Measurements from ENCODE around the gene LGALS3.
"Not testable (repeated sequence)": the region's sequence is repeated elsewhere in the genome, so short reads cannot be mapped to it uniquely, and the experiment has no call there.

The LGALS3 gene

DNA sequence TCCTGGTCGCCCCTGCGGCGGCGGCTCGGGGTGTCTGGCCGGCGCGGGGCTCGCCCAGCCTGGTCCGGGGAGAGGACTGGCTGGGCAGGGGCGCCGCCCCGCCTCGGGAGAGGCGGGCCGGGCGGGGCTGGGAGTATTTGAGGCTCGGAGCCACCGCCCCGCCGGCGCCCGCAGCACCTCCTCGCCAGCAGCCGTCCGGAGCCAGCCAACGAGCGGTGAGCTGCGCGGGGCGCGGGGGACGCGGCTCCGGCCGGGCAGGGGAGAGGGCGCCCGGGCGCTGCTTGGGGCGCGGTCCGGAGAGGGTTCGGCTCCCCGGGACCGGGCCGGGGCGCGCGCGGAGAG, at the start of gene LGALS3:
Gene LGALS3, plus strand, starts transcription at position 167 of the 342 bp plus-strand sequence. CDS start 8,122 bp downstream, outside the sequence.
- TF ChIP-seq CTCF (IDR thresholded peaks at IDR 0.05; ENCODE audit: low read length, missing control alignments), result no peak
- peak; percentile 64 for DNase-seq (ENCODE audit: low read depth)
- peak within 1 kb of the TSS; percentile 74 for H3K4me3 ChIP-seq (replicated peaks; ENCODE audit: low read depth, low read length)

- H3K4me3 ChIP-seq (replicated peaks; ENCODE audit: low read depth, low read length); DNase-seq (ENCODE audit: low read depth): not testable (repeated sequence)
Observed at GRCh38 chr14:55079961-55080360, 49.1 kb upstream of the LGALS3 start.

DNA sequence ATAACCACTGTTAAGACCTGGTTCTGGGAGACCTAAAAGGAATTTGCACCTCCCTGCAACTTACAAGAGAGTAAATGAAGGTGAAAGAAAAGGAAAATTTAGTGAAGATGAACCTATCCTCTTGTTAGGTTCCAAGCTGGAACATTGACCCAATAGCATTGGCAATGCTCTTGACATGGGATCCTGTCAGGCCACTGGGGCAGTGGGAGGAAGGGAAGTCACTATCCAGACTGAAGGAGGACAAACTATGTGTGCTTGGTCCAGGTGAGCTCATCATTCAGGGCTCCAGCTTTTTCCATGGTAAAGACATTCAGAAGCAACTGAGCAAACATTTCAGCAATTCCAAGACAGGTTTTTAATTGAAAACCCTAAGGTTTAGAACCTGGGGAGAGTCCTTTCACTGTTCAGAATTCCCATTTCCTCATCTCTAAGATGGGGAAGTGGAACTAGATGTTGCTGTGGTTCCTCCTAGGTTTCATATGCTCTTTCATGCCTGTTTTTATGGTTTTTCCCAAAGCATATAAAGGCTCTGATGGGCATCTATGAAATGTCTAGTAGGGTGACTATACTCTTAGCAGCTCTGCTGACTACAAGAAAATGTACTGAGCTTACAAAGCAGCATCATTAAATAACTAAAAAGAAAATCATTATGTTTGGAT, 44.5 kb upstream of the LGALS3 start:
- DNase-seq (ENCODE audit: low read depth), result no peak
- H3K4me3 ChIP-seq (replicated peaks; ENCODE audit: low read depth, low read length), result no peak overlapping the region
- no peak for TF ChIP-seq CTCF (IDR thresholded peaks at IDR 0.05; ENCODE audit: low read length, missing control alignments)

DNA sequence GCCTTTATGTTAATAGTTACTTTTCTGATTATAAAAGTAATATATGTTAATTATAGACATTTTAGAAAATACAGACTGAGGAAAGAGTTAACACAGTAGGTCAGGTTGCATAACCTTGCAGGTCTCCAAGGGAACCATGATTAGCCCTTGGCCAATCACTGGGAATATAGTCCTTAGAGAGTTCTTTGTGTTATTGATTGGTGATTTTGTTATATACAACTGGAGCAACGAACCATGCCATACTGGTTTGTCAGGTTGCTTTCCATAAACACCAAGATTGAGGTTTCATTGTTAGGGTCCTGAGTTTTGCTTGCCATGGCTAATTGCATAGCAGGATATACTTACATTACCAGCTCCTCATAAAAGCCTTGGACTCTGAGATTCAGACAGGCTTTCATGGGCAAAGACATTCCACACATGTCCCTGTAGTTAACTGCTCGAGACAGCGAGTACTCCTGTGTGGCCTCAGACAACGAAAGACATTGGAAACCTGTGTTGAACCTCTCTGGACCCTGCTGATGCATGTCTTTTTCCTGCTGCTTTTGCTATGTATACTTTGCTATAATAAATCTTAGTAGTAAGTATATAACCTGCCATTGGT, 43.9 kb upstream of the LGALS3 start:
- no peak for DNase-seq (ENCODE audit: low read depth)
- H3K4me3 ChIP-seq (replicated peaks; ENCODE audit: low read depth, low read length), result no peak overlapping the region
- no peak for TF ChIP-seq CTCF (IDR thresholded peaks at IDR 0.05; ENCODE audit: low read length, missing control alignments)

- no peak for DNase-seq (ENCODE audit: low read depth)
- TF ChIP-seq CTCF (IDR thresholded peaks at IDR 0.05; ENCODE audit: low read length, missing control alignments), result no peak
Observed at GRCh38 chr14:55086938-55087337, 42.1 kb upstream of the LGALS3 start.

GRCh38 chr14:55088356-55088755, 40.7 kb upstream of the LGALS3 start:
- TF ChIP-seq CTCF (IDR thresholded peaks at IDR 0.05; ENCODE audit: low read length, missing control alignments), result no peak
- H3K4me3 ChIP-seq (replicated peaks; ENCODE audit: low read depth, low read length), result no peak overlapping the region
- DNase-seq (ENCODE audit: low read depth), result no peak

More at GRCh38 chr14:55086938-55087337, 42.1 kb upstream of the LGALS3 start:
- H3K4me3 ChIP-seq (replicated peaks; ENCODE audit: low read depth, low read length), result no peak overlapping the region

DNA sequence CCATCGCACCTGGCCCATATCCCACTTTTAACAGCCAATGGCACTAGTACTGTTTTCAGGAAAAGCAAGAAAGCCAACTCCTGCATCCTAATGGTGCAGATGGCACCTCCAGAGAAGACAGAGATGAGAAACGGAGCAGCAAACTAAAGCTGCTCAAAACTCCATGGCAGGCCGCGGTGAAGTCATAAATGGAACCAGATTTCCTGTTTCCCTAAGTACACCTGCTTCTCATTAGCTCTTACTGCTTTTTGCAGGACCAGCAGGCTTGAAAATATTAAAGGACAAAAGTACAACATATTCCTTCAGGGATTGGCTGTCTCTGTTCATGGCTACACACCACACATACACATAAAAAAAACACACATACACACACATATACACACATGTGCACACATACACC, 36.7 kb upstream of the LGALS3 start:
- TF ChIP-seq CTCF (IDR thresholded peaks at IDR 0.05; ENCODE audit: low read length, missing control alignments), result no peak
- no peak for DNase-seq (ENCODE audit: low read depth)
- no peak overlapping the region for H3K4me3 ChIP-seq (replicated peaks; ENCODE audit: low read depth, low read length)
